GM20431 (cell line): ENCODE measurements around the gene TMEM38B.

Source experiments
- in situ Hi-C: fragments of 300-500 bp; cut with MseI, MboI; formaldehyde crosslinking; loops from one replicate; pipeline ENCODE4 v1.15.0; 2020; ENCODE audit warnings: low sequenced_read_pairs; ENCODE audit not compliant: unreplicated experiment

Gene TMEM38B

GRCh38 chr9:105694190-105694847, at the start of gene TMEM38B:
TMEM38B (plus strand) TSS chr9:105694541; CDS start chr9:105694661, 120 bp downstream.
- in situ Hi-C loops: loop anchor here (25.0 kb wide), 1 partner anchor 257 kb away; the partner anchor contains the start of gene FSD1L

GRCh38 chr9:105646879-105647594, 47.3 kb upstream of the TMEM38B start:
- in situ Hi-C loops: no loop called here

- in situ Hi-C loops: no loop called here
Observed at GRCh38 chr9:105647595-105648349, 46.6 kb upstream of the TMEM38B start.

- in situ Hi-C loops: no loop called here
Observed at GRCh38 chr9:105651806-105652205, 42.5 kb upstream of the TMEM38B start.

GRCh38 chr9:105656131-105656921, 38.0 kb upstream of the TMEM38B start:
- in situ Hi-C loops: no loop called here

GRCh38 chr9:105658351-105658750, 36.0 kb upstream of the TMEM38B start:
- in situ Hi-C loops: no loop called here

- in situ Hi-C loops: no loop called here
Observed at GRCh38 chr9:105661011-105661410, 33.3 kb upstream of the TMEM38B start.

- in situ Hi-C loops: no loop called here
Observed at GRCh38 chr9:105662184-105663104, 31.9 kb upstream of the TMEM38B start, which contains the start of gene TAL2. TAL2 (plus strand) TSS chr9:105662457; CDS start chr9:105662497, 40 bp downstream.

GRCh38 chr9:105663914-105664313, 30.4 kb upstream of the TMEM38B start:
- in situ Hi-C loops: no loop called here

GRCh38 chr9:105667867-105668266, 26.5 kb upstream of the TMEM38B start:
- in situ Hi-C loops: no loop called here

GRCh38 chr9:105670315-105670714, 24.0 kb upstream of the TMEM38B start:
- in situ Hi-C loops: no loop called here

GRCh38 chr9:105670775-105671174, 23.6 kb upstream of the TMEM38B start:
- in situ Hi-C loops: no loop called here

GRCh38 chr9:105672711-105673234, 21.6 kb upstream of the TMEM38B start:
- in situ Hi-C loops: no loop called here

- in situ Hi-C loops: no loop called here
Observed at GRCh38 chr9:105673850-105674387, 20.4 kb upstream of the TMEM38B start.

- in situ Hi-C loops: loop anchor here (25.0 kb wide), 1 partner anchor 239 kb away; the partner anchor contains the start of gene FSD1L
Observed at GRCh38 chr9:105676351-105676923, 17.9 kb upstream of the TMEM38B start.

- in situ Hi-C loops: loop anchor here (25.0 kb wide), 1 partner anchor 241 kb away; the partner anchor contains the start of gene FSD1L
Observed at GRCh38 chr9:105678163-105678562, 16.2 kb upstream of the TMEM38B start.

GRCh38 chr9:105678781-105679180, 15.6 kb upstream of the TMEM38B start:
- in situ Hi-C loops: loop anchor here (25.0 kb wide), 1 partner anchor 241 kb away; the partner anchor contains the start of gene FSD1L
